Endodermal cell (in vitro differentiated cells): Measurements from ENCODE around the gene NEMP1. TPM values are rescaled to one million over a fixed set of nuclear protein-coding genes. Genes with fewer than 3 reads are reported as not detected.

ENCODE experiments used
- DNase-seq: peaks from one replicate; pipeline ENCODE4 v3.0.0-alpha.2; 2017
- H3K27ac ChIP-seq: 2 replicates; pipeline ENCODE4 v1.5.1; 2013; ENCODE audit warnings: mild to moderate bottlenecking, low read depth, low read length, moderate library complexity
- H3K27me3 ChIP-seq: 2 replicates; pipeline ENCODE4 v1.6.1; 2013; ENCODE audit warnings: mild to moderate bottlenecking, low read length, moderate library complexity; ENCODE audit not compliant: insufficient read depth, control insufficient read depth, poor library complexity, severe bottlenecking
- H3K36me3 ChIP-seq: 2 replicates; pipeline ENCODE4 v1.7.0; 2013; ENCODE audit warnings: mild to moderate bottlenecking, low read length, moderate library complexity; ENCODE audit not compliant: control insufficient read depth, insufficient read depth
- H3K4me1 ChIP-seq: one replicate; pipeline ENCODE4 v1.7.0; 2013; ENCODE audit warnings: low read length; ENCODE audit not compliant: control insufficient read depth, insufficient read depth
- H3K4me3 ChIP-seq: 2 replicates; pipeline ENCODE4 v1.5.1; 2013; ENCODE audit warnings: mild to moderate bottlenecking, low read length, moderate library complexity
- H3K9ac ChIP-seq: 2 replicates; pipeline ENCODE4 v1.6.1; 2013; ENCODE audit warnings: mild to moderate bottlenecking, low read length, moderate library complexity; ENCODE audit not compliant: poor library complexity, severe bottlenecking; ENCODE audit errors: extremely low read depth
- H3K9me3 ChIP-seq: 2 replicates; pipeline ENCODE4 v1.6.1; 2013; ENCODE audit warnings: mild to moderate bottlenecking, low read length, moderate library complexity; ENCODE audit not compliant: control insufficient read depth
- H3K27ac Mint-ChIP-seq: 2 replicates; pipeline ENCODE4 v1.8.0; 2020; ENCODE audit warnings: mixed read lengths
- H3K27me3 Mint-ChIP-seq: 2 replicates; pipeline ENCODE4 v1.8.0; 2021; ENCODE audit warnings: mild to moderate bottlenecking, mixed read lengths; ENCODE audit not compliant: insufficient read depth
- H3K36me3 Mint-ChIP-seq: 2 replicates; pipeline ENCODE4 v1.8.0; 2020; ENCODE audit warnings: low read depth, mixed read lengths
- H3K4me1 Mint-ChIP-seq: 2 replicates; pipeline ENCODE4 v1.8.0; 2020; ENCODE audit warnings: mixed read lengths
- H3K4me3 Mint-ChIP-seq: 2 replicates; pipeline ENCODE4 v1.8.0; 2020; ENCODE audit warnings: mild to moderate bottlenecking, moderate library complexity, mixed read lengths
- H3K9me3 Mint-ChIP-seq: 2 replicates; pipeline ENCODE4 v1.8.0; 2020; ENCODE audit warnings: mild to moderate bottlenecking, mixed read lengths
- WGBS, 2 experiments: methylation state at CpG; one replicate each; pipeline versions ENCODE4 v1.1.5 to v1.1.7; 2013; ENCODE audit warnings: missing lambda C conversion rate in 2 of 2, mixed read lengths in 1 of 2; ENCODE audit not compliant: insufficient coverage in 1 of 2, insufficient read length in 1 of 2; 5-methylcytosine and 5-hydroxymethylcytosine counted together
- total RNA-seq, 2 donors: library from RNA; stranded (reverse); fragmentation: NEBNext Ultra II Directional in 1 of 2; extraction: Animal tissue kit (Norgen Biotek cat#: 25700) in 1 of 2; gene quantifications; 2 replicates in 1 of 2; 3 replicates in 1 of 2; pipeline ENCODE4 v1.2.1, GENCODE V29; 2021
- TF ChIP-seq, protein P1 (sequence below): fragments of 200-600 bp; sonication (generic); conservative IDR thresholded peaks from 2 replicates; pipeline ENCODE4 v1.5.0; 2021; ENCODE audit warnings: antibody characterized with exemption, mild to moderate bottlenecking

The NEMP1 gene
- total RNA-seq, 2 donors from 2014 or later, result 36.3 to 52.6 TPM

DNA sequence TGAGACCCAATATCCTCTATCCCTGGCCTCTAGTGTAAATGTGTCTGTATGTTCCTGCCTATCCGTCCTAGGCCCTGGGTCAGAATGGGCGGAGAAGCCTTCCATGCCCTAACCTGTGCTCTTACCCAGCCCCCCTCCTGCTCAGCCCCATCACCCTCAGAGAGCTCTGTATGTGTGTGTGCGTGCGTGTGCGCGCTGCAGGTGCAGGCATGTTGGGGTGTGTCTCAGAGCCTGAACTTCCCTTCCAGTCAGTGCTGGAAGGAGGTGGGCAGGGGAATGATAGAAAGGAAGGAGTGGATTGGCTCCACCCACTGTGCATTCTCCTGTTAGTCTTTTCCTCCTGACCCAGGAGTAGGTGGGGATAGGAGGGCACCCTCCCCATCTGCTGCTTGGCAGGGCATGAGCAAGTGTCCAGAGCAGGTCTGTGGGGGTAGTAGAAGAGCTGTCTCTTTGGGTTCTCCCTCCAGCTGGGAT, 17.5 kb upstream of the NEMP1 start:
- H3K4me1 Mint-ChIP-seq, result peaks cover 5% of the 10 kb centered on the region
- TF ChIP-seq, protein P1, sequence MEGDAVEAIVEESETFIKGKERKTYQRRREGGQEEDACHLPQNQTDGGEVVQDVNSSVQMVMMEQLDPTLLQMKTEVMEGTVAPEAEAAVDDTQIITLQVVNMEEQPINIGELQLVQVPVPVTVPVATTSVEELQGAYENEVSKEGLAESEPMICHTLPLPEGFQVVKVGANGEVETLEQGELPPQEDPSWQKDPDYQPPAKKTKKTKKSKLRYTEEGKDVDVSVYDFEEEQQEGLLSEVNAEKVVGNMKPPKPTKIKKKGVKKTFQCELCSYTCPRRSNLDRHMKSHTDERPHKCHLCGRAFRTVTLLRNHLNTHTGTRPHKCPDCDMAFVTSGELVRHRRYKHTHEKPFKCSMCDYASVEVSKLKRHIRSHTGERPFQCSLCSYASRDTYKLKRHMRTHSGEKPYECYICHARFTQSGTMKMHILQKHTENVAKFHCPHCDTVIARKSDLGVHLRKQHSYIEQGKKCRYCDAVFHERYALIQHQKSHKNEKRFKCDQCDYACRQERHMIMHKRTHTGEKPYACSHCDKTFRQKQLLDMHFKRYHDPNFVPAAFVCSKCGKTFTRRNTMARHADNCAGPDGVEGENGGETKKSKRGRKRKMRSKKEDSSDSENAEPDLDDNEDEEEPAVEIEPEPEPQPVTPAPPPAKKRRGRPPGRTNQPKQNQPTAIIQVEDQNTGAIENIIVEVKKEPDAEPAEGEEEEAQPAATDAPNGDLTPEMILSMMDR, result no peak
- 97% methylated on average over 6 of the region's 6 CpGs; no CpG with 5 or more reads in 1 of the 2 experiments for WGBS, 2 experiments
- H3K36me3 Mint-ChIP-seq, result peaks cover 60% of the 10 kb centered on the region
- H3K27ac Mint-ChIP-seq, result no peak overlapping the region
- Histone ChIP-seq H3K36me3 (peaks cover 19% of the 10 kb centered on the region), H3K27me3 (no peaks in the 10 kb centered on the region), H3K27ac (peak overlapping the region; percentile 22), H3K4me3 (no peak overlapping the region), H3K9me3 (no peaks in the 10 kb centered on the region), H3K4me1 (no peaks in the 10 kb centered on the region), H3K9ac (no peak overlapping the region)
- no peaks in the 10 kb centered on the region for H3K9me3 Mint-ChIP-seq
- H3K4me3 Mint-ChIP-seq, result no peak overlapping the region
- no peaks in the 10 kb centered on the region for H3K27me3 Mint-ChIP-seq
- no peak for DNase-seq

DNA sequence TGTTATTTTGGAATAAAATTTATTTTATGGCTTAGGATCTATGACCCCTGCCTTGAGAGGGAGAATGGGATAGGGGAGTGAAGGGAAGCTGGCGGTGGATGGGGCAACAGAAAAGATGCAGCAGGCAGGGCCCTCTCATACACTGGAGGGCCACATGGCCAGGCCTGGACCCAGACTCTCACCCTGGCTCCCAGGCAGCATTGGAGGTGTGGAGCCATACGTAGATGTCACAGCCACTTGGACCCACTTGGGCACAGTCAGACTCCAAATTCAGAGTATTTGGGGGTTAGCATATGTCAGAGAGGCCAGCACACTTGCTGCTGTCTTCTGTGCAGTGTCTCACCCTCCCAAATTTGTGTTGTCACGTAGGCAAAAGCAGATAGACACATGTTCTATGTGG, 16.8 kb upstream of the NEMP1 start:
- H3K4me3 Mint-ChIP-seq, result no peak overlapping the region
- 93 to 100% methylated on average over 1 to 3 of the region's 3 CpGs for WGBS, 2 experiments
- peaks cover 61% of the 10 kb centered on the region for H3K36me3 Mint-ChIP-seq
- TF ChIP-seq, protein P1, result no peak
- H3K9me3 ChIP-seq, result no peaks in the 10 kb centered on the region
- DNase-seq, result no peak
- no peaks in the 10 kb centered on the region for H3K9me3 Mint-ChIP-seq
- peaks cover 2% of the 10 kb centered on the region for H3K4me1 ChIP-seq
- no peak overlapping the region for H3K4me3 ChIP-seq
- no peak overlapping the region for H3K27ac Mint-ChIP-seq
- peaks cover 19% of the 10 kb centered on the region for H3K36me3 ChIP-seq
- no peaks in the 10 kb centered on the region for H3K27me3 Mint-ChIP-seq
- H3K4me1 Mint-ChIP-seq, result peaks cover 5% of the 10 kb centered on the region
- H3K27me3 ChIP-seq, result no peaks in the 10 kb centered on the region
- no peak overlapping the region for H3K9ac ChIP-seq
- H3K27ac ChIP-seq, result no peak overlapping the region

- no peak overlapping the region for H3K9ac ChIP-seq
- H3K27ac Mint-ChIP-seq, result peak overlapping the region; percentile 10
Observed at GRCh38 chr12:57094208-57095160, 15.9 kb upstream of the NEMP1 start.

More at GRCh38 chr12:57094208-57095160, 15.9 kb upstream of the NEMP1 start:
- Histone ChIP-seq H3K4me1 (peaks cover 3% of the 10 kb centered on the region), H3K27ac (peak overlapping the region; percentile 82), H3K27me3 (no peaks in the 10 kb centered on the region), H3K36me3 (peaks cover 19% of the 10 kb centered on the region), H3K4me3 (no peak overlapping the region), H3K9me3 (no peaks in the 10 kb centered on the region)
- DNase-seq, result peak; percentile 59
- Mint-ChIP-seq H3K36me3 (peaks cover 54% of the 10 kb centered on the region), H3K4me3 (no peak overlapping the region), H3K27me3 (no peaks in the 10 kb centered on the region), H3K4me1 (peaks cover 9% of the 10 kb centered on the region), H3K9me3 (no peaks in the 10 kb centered on the region)
- WGBS, 2 experiments, result 70 to 77% methylated on average over 2 to 15 of the region's 15 CpGs
- TF ChIP-seq, protein P1, result no peak
